ENCODE results near the gene PDE6B.

DNA sequence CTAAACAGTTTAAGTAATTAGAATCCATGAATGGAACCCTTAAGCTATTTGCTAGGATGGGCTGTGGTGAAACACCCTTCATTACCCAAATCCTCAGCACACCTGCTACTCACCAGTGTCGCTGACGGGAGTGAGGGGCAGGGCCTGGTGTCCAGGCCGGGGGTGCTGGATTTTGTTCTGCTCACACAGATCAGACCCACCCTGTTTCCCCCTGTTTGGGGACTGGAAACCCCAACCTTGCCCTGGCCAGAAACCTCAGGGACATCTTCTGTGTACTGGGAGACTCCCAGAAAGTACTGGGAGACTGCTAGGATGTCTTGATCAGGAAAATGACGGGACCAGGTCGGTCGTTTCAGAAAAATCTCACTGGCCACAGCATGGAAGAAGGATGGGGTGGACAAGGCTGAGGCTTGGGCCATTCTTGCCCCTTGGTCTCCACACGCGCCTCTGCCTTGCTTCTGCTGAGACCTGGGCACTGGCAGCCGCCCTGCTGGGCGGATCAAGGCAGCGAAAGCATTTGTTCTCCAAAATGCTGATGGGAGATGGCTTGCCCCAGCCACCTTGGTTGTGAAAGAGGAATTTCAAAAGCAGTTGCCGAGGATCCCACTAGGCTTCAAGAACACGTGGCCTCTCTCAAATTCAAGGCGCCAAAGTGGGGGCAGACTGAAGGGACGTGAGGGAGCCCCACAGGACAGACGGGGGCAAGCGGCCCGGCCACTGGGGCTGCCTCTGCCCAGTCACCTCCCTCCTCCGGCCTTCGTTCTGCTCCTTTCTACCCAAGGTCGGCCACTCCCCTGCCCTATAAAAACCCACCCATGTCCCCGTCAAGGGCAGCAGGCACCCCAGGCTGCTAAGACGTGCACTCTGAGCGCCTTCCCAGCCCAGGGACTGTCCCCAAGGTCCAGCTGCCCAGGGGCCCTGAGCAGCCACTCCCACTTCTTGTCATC, 23.5 kb upstream of the PDE6B start:
- TF ChIP-seq POLR2AphosphoS5 (IDR thresholded peaks at IDR 0.05) (no peak), POLR2A (IDR thresholded peaks at IDR 0.05) (no peak), EP300 (IDR thresholded peaks at IDR 0.05; ENCODE audit: low read depth) (no peak)
- TF ChIP-seq, protein P1, sequence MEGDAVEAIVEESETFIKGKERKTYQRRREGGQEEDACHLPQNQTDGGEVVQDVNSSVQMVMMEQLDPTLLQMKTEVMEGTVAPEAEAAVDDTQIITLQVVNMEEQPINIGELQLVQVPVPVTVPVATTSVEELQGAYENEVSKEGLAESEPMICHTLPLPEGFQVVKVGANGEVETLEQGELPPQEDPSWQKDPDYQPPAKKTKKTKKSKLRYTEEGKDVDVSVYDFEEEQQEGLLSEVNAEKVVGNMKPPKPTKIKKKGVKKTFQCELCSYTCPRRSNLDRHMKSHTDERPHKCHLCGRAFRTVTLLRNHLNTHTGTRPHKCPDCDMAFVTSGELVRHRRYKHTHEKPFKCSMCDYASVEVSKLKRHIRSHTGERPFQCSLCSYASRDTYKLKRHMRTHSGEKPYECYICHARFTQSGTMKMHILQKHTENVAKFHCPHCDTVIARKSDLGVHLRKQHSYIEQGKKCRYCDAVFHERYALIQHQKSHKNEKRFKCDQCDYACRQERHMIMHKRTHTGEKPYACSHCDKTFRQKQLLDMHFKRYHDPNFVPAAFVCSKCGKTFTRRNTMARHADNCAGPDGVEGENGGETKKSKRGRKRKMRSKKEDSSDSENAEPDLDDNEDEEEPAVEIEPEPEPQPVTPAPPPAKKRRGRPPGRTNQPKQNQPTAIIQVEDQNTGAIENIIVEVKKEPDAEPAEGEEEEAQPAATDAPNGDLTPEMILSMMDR (IDR thresholded peaks at IDR 0.05), result no peak
